Adipose tissue (tissue), 3 donors: ENCODE measurements around the gene TMEM179. TPM values are rescaled to one million over a fixed set of nuclear protein-coding genes. Genes with fewer than 3 reads are reported as not detected.

Experiments
- H3K27ac ChIP-seq: one replicate; pipeline ENCODE4 v1.5.1; 2013; ENCODE audit warnings: low read depth, low read length
- WGBS, 3 donors: extraction: QIAGEN DNeasy Blood & Tissue Kit; methylation state at CpG; one replicate each; pipeline ENCODE4 v1.1.7; 2013; 5-methylcytosine and 5-hydroxymethylcytosine counted together
- polyA plus RNA-seq, 3 donors: library from polyadenylated mRNA; stranded (reverse); fragments of 200-250 nt; gene quantifications; one replicate each; pipeline ENCODE4 v1.2.3, GENCODE V29; 2013
- donor health status: healthy with polysubstance abuse.
- donor health status: Bipolar disorder and iron deficiency.
- donor health status: healthy.

Gene TMEM179
- polyA plus RNA-seq, 3 donors = 0.10 to 4.2 TPM; not detected in 1

DNA sequence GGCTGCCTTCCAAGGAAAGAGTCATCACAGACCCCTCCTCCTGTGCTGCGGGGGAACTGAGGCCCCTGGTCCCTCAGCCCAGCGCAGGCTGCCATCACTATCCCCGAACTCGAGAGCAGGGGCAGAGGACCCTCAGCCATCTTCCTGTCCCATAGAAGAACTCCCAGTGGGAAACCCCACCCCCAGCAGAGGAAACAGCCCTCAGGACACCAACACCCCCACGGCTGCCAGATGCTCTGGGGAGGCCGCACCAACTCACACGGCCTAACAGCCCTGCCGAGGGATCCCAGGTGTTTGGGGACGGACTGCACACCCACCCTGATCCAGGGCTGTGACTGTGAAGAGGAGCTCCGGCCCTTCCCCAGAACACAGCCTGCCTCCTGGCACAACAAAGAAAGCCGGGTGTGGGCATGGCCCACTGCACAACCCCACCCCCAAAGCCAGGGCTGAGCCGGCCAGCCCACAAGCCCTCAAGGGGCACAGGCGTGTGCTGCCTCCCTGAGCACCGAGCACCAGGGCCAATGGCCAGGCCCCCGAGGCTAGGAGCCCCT lies 41.3 kb downstream of the TMEM179 start:
- H3K27ac ChIP-seq = no peak overlapping the region
- 51 to 58% (median 53%) methylated on average over 14 to 15 of the region's 15 CpGs for WGBS, 3 donors

DNA sequence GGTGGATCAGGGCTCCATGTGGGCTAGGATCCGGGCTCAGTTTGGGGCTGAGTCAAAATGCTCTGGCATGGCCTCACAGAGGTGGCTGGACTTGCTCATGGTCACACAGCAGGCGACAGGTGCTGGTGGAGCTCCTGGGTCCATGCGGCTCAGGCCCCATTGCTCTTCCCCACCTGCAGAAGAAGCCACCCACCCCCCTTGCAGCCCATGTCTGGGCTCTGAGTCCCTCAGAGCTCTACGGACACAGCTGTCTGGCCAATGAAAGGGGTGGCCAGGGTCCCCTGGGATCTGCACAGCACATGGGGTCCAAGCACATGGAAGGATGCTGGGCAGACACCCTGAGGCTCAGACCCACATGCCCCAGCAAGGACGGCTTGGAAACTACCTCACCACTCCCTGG lies 42.0 kb downstream of the TMEM179 start:
- 82 to 86% (median 84%) methylated on average over 5 of the region's 5 CpGs for WGBS, 3 donors
- H3K27ac ChIP-seq = no peak overlapping the region

DNA sequence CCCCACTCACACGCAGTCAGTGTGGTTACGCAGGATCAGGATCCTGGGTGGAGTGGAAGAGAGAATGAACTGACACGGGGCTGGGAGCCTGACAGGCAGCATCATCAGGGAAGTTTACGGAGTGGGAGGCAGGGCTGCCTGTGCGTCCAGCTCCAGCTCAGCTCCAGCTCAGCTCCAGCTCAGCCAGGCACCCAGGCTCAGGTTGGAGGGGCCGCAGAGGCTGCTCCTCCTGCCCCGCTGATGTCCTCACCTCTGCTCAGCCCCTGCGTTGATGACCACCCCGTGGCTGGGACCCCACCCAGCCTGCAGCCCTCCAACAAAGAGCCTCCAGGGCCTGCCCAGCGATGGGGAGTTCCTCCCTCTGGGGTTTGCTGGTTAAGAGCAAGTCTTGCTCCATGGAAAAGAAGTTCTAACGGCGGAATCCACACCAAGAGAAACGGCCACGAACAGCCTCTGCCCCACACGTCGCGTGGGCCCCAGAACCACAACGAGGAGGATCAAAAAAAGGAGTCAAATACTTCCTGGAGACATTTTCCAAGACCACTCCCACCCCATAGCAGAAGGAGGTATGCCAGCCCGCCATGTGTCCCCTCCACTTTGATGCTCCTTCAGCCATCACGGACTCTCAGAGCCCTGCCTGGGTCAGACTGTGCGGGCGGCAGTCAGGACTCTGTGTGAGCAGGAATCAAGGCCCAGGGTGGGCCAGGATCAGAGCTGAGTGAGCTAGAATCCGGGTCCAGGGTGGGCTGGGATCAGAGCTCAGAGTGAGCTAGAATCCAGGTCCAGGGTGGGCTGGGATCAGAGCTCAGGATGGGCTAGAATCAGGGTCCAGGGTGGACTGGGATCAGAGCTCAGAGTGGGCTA lies 42.7 kb downstream of the TMEM179 start:
- no peak overlapping the region for H3K27ac ChIP-seq
- WGBS, 3 donors = 63 to 76% (median 67%) methylated on average over 22 to 23 of the region's 23 CpGs

DNA sequence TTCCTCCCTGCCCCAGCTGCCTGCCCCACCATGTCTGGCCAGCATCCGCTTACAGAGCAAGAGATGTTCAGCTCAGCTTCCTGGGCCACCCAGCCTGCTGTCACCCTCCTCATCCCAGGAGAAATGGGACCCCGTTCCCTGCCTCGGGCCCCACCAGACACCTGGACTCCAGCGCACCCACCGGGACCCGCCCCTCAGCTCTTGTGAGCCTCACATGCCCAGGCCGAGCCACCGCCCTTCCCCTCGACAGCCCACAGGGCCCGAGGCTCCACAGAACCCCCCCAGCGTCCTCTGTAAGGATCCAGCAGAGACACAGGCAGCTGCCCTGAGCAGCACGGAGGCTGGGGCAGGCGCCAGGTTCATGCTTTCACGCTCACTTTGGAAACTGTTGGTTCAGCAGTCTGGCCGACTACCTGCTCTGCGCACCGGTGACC lies 43.4 kb downstream of the TMEM179 start:
- H3K27ac ChIP-seq = no peak overlapping the region
- WGBS, 3 donors = 41 to 59% (median 54%) methylated on average over 17 of the region's 17 CpGs

DNA sequence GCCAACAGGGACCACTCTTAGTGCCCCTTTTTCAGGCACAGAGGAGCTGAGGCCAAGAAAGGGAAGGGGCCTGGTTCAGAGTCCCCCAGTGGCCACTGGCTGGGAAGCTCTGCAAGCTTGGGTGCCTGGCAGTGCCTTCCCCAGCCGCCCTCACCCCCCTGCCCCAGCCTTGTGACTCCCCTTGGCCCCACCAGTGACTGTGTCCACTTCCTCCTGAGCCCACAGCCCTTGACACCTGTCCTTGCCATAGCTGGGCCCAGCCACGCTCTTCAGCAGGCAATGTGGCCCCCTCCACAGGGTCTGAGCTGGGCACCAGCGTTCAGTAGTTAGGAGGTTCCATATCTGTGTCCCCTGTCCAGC lies 44.0 kb downstream of the TMEM179 start:
- H3K27ac ChIP-seq = no peak overlapping the region
- WGBS, 3 donors = 63 to 77% (median 73%) methylated on average over 3 of the region's 3 CpGs

DNA sequence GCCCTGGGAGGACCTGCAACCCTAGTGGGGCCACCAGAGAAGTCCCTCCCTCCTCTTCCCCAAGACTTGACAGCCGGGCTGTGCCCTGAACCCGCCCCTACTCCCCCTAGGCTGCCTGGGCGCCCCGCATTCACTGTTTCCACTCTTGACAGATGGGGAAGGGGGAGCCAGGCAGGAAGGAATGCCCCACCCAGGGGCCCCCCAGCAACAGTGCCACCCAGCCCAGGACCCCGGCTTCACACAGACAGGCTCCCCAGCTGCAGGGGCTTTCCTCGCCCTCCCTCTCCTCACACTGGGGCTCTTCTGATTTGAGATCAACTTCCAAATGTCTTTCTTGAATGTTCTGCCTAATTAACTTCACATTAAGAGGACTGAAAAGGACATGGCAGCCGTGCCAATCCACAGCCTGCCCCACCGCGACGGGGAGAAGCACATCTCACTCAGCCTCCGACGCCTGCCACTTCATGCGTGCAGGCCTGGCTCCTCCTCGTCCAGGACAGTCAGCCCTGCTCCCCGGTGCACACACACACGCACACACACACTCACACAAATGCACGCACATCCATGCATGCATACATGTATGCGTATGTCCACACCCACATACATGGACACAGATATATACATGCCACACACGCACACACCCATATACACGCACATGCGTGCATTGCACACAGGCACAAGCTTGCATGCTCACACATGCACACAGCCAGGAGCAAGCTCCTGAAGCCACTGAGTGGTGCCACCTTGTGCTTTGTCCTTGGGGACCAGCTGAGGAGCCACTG lies 44.6 kb downstream of the TMEM179 start:
- WGBS, 3 donors = 82 to 91% (median 89%) methylated on average over 17 to 21 of the region's 21 CpGs

DNA sequence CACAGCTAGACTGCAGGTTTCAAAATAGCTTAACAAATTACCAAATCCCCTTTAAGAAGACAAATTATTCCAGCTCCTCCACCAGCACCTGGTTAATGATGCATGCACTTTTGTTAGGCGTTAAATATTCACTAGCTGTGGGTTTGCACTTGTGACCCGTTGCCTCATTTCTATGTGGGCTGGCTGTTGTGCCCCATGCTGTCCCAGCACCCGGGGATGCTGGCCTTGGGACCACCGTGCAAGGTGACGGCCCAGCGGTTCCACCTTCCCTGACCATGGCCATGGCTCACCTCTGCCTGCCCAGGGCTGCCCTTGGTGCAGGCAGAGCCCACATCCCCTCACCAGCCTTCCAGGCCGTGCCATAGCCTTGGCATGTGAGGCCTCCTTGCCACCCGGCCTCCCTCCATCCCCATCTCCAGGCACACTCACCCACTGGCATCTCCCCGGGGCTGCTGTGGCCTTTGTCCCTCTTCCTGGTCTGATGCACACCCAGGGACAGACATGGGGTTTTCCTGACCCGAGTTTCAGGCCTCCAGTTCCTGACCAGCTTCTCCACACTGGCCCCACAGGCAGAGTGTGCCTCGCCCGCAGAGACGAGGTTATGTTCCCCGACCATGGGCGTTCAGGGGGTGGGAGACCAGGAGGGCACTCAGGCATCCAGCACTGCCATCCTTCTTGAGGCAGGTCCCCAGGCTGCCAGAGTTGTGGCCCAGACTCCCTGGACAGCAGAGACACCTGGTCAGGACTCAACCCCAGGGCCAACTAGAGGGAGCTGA lies 45.4 kb downstream of the TMEM179 start:
- H3K27ac ChIP-seq = no peak overlapping the region
- WGBS, 3 donors = 70 to 88% (median 86%) methylated on average over 15 of the region's 15 CpGs

More for the DNA sequence above, 44.6 kb downstream of the TMEM179 start:
- no peak overlapping the region for H3K27ac ChIP-seq

DNA sequence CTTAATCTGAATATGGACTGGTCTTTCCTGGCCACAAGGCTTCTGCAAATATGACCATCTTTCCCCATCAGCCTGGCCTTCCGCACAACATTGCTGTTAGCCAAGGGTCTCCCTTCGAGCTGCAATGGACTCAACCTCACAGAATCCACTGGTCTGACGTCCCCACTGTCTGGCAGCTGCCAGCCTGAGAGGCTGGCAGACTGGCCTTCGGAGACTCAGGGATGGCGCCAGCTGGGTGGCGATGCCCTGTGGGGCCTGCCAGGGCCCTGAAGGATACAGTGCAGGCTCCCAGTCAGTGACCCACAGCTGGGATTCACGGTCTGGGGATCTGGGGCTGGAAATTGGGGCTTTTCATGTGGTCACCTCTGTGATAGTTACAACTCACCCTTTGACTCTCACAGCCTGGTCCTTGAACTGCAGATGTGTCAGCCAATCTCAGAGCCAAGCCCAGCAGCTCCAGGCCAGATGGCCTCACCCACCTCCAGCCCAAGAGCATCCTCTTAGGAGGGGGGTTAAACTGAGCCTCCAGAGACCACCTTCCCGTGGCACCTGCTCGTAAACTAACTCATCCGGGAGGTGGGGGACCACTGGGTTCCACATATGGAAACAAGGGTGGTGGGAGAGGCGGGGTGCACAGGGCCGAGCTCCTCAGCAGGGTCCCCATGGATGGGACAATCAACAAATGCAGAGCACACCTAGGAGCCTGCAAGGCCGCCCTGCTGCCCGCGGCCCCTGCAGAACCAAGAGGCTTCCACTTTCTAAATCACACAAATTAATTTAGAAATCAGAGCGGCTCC lies 46.1 kb downstream of the TMEM179 start:
- WGBS, 3 donors = 81 to 92% (median 89%) methylated on average over 16 of the region's 16 CpGs
- no peak overlapping the region for H3K27ac ChIP-seq

DNA sequence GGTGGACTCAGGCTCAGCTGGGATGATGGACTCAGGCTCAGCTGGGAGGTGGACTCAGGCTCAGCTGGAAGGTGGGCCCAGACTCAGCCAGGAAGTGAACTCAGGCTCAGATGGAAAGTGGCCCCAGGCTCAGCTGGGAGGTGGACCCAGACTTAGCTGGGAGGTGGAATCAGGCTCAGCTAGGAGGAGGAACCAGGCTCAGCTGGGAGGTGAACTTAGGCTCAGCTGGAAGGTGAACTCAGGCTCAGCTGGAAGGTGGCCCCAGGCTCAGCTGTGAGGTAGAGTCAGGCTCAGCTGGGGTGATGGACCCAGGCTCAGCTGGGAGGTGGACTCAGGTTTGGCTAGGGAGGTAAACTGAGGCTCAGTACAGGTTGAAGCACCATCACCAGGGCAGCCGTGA lies 46.8 kb downstream of the TMEM179 start:
- WGBS, 3 donors = 91 to 95% (median 92%) methylated on average over 1 of the region's 1 CpG
- H3K27ac ChIP-seq = no peak overlapping the region

DNA sequence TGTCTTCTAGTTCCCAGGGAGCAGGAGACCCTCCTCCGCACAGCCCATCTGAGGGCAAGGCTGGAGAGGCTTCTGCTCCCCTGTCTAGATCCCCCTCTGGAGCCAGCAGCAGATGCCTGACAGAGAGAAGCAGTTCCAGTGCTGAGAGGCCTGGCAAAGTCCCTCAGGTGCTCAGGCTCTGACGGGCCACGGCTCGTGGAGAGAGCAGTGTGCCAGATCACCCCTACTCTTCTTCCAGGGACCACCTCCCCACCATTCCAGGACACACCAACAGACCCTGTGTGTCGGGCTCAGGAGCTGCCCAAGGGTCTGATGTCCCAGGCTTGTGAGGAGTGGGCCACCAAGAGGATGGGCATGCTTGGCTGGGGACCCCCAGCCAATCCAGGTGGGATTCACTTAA lies 47.5 kb downstream of the TMEM179 start:
- WGBS, 3 donors = 75 to 95% (median 88%) methylated on average over 5 of the region's 5 CpGs
- no peak overlapping the region for H3K27ac ChIP-seq

DNA sequence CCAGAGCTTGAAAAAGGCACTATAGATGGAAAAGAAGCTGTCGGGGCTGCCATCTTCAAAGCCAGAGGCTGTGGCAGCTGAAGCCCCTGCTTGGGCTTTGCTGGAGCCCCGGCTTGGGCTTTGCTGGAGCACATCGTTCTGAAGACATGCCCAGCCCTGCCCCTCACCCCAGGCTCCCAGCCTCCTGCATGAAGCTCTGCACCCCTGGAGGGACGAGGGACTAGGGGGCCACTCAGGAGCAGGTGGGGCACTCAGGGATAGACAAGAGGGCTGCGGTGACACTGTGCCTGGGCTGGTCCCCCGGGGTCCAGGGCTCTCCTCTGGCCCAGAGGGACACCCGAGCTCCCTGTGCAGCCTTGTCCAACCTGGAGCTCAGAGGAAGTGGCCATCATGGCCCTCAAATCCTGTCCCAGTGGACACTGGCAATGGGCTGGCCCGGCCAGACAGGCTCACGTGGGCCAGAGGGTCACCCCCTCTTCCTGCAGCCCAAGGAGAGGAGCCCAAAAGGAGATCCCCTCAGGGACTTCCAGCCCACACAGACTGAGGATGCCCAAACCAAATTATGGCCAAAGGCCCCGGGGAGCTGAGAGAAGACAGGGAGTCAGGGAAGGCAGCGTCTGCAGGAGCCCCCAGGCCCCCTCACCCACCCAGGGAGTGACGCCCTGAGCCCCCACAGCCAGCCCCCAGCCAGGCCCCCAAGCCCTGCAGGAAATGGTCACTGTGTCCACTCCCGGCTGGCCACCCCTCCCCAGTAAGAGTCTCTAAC lies 48.1 kb downstream of the TMEM179 start:
- 56 to 69% (median 69%) methylated on average over 13 of the region's 13 CpGs for WGBS, 3 donors
- no peak overlapping the region for H3K27ac ChIP-seq

DNA sequence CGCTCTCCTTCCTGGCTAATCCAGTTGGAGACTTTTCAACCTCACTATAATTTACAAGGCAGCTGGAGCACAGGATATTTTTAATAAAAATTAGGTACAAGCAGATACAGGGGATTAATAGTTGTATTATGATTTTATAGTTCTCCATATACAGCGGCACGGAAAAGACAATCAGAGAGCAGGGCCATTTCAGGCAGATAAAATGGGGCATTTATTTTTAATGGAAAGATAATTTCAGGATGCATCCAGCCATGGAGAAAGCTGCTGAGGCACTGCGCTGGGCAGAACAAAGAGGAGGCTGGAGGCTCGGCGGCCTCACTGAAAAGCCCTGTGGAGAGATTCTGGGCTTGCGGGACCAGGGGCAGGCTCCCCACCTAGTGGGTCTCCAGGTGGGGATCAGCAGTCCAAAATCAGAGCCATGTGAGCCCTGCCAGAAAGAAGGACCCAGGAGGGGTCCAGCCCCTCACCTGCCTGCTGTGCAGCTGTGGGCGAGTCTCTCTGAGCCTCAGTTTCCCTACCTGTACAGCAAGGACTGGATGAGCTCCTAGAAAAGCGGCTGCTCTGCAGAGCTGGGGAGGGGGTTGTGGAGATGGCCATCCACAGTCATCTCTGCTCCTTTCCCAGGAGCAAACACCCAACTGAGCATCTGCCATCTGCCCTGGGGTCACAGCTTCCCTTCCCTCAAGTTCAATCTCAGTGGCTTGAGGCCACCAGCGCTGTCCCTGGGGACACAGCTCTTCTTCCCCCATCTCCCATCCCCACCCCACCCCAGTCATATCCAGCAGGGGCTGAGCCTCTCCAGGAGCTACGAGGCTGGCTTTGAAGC lies 48.9 kb downstream of the TMEM179 start:
- 88 to 90% (median 88%) methylated on average over 11 of the region's 11 CpGs for WGBS, 3 donors
- no peak overlapping the region for H3K27ac ChIP-seq

DNA sequence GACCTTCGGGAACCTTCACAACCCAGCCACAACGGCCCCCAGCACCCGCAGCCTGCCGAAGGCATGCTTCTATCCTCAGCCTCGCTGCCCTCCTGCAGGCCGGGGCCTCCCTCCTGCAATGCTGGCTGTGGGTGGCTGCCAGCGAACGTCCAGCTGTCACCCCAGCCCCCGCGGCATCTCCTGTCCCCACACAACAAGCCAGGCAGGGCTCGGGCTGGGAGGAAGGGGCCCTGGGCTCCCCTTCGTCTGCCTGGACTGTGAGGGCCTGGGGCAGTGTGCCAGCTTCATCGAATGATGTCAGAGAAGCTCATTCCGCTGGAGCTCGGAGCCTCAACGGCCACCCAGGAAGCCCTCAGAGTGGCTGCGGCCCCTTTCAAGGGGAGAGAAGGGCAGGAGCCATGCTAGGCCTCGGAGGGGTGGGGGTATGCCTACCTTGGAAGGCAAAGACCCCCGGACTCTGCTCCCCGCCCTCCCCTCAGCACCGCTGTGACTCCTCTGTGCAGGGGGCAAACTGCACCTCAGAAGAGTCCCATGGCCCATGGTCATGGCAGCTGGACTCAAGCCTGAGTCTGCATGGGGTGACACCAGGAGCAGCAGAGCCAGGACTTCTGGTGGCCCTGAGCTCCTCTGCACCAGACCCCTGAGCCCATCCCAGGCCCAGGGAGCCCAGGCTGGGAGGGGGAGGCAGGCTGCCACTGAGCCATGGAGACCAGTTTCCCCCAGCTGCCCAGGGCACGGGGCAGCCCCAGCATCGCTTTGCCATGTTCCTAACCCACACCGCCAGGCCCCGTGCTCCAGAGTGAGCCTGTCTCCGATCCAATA lies 49.8 kb downstream of the TMEM179 start:
- H3K27ac ChIP-seq = no peak overlapping the region
- WGBS, 3 donors = 52 to 60% (median 55%) methylated on average over 22 to 26 of the region's 26 CpGs

DNA sequence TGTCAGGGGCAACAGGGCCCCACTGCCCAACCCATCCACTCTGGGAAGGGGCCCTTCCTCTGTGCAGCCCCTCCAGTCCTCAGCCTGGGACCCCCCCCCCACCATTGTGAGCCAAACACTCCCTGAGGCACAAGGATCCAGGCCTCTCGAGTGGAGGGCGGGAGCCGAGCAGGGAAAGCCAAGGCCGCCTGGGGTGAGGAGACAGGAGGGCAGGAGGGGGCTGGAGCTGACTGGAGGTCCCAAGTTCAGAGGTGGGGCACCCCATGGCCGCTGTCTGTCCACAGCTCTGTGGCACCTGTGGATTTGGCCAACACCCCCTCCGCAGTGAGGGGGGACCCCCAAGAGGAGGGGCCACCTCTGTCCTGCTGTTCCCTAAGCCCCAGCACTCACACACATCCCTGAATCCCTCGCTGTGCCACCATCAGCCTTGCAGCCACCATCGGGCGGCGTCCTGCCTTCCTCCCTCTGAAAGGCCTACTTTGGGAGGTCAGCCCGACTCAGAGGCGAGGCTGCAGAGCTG lies 50.4 kb downstream of the TMEM179 start:
- no peak overlapping the region for H3K27ac ChIP-seq
- 59 to 78% (median 77%) methylated on average over 9 to 12 of the region's 12 CpGs for WGBS, 3 donors
